Peyer's patch (tissue), 4 donors: Measurements from ENCODE around the gene CDC27.

ENCODE experiments used
- POLR2A ChIP-seq, 2 donors: fragments of 450-650 bp; IDR thresholded peaks; one replicate each; pipeline ENCODE4 v1.5.1; 2017; ENCODE audit warnings: antibody characterized with exemption in 2 of 2, mild to moderate bottlenecking in 2 of 2, moderate library complexity in 2 of 2
- TF ChIP-seq, protein P1 (sequence below), 6 experiments: fragments of 450-650 bp in 4 of 6; fragments of 200-600 bp in 2 of 6; sonication (generic) in 1 of 6; IDR thresholded peaks; one replicate each; pipeline ENCODE4 v1.5.1; 2017 to 2019; ENCODE audit warnings: antibody characterized with exemption in 6 of 6, mild to moderate bottlenecking in 3 of 6, moderate library complexity in 1 of 6

DNA sequence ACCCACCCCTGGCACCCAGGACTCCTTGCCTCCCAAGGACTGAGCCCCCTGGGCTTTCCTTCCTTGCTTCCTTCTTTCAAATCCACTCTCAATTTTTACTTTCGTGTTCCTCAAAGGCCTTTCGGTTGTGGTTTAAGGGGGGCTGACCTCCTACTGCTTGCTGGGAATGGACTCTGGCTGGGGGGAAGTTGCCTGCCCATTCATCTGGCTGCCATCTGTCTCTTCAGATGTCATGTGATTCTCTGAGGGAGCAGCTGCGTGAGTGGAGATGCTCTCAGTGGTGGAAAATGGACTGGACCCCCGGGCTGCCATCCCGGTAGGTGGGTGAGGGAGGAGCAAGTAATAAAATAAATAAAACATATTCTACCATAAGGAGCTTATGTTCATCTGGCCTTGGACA, 116.2 kb downstream of the CDC27 start:
- no peak for TF ChIP-seq POLR2A (IDR thresholded peaks at IDR 0.05)
- TF ChIP-seq, protein P1, sequence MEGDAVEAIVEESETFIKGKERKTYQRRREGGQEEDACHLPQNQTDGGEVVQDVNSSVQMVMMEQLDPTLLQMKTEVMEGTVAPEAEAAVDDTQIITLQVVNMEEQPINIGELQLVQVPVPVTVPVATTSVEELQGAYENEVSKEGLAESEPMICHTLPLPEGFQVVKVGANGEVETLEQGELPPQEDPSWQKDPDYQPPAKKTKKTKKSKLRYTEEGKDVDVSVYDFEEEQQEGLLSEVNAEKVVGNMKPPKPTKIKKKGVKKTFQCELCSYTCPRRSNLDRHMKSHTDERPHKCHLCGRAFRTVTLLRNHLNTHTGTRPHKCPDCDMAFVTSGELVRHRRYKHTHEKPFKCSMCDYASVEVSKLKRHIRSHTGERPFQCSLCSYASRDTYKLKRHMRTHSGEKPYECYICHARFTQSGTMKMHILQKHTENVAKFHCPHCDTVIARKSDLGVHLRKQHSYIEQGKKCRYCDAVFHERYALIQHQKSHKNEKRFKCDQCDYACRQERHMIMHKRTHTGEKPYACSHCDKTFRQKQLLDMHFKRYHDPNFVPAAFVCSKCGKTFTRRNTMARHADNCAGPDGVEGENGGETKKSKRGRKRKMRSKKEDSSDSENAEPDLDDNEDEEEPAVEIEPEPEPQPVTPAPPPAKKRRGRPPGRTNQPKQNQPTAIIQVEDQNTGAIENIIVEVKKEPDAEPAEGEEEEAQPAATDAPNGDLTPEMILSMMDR (IDR thresholded peaks at IDR 0.05): no peak
